LNCAP (cell line): Measurements from ENCODE around the gene VPS37D.

Source experiments
- TF ChIP-seq, protein P1 (sequence below): fragments of 450-650 bp; IDR thresholded peaks from 2 replicates; pipeline ENCODE4 v1.5.1; 2017; ENCODE audit warnings: mild to moderate bottlenecking

The VPS37D gene

DNA sequence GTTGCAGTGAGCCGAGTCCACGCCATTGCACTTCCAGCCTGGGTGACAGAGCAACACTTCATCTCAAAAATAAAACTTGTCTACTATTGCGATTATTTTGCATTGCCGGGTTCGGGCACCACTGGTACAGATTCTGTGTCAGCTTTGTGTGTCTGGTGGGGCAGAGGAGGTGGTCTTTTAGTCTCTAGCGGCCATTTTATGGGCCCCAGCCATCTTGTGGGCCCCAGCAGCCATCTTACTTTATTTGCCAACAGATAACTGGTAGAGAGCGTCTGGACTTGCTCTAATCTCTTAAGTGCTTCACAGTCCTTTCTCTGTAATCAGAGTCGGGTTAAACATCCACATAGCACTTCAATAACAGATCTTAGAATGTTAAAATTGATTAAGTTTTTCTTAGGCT is 20.7 kb downstream of the VPS37D start:
- TF ChIP-seq, protein P1, sequence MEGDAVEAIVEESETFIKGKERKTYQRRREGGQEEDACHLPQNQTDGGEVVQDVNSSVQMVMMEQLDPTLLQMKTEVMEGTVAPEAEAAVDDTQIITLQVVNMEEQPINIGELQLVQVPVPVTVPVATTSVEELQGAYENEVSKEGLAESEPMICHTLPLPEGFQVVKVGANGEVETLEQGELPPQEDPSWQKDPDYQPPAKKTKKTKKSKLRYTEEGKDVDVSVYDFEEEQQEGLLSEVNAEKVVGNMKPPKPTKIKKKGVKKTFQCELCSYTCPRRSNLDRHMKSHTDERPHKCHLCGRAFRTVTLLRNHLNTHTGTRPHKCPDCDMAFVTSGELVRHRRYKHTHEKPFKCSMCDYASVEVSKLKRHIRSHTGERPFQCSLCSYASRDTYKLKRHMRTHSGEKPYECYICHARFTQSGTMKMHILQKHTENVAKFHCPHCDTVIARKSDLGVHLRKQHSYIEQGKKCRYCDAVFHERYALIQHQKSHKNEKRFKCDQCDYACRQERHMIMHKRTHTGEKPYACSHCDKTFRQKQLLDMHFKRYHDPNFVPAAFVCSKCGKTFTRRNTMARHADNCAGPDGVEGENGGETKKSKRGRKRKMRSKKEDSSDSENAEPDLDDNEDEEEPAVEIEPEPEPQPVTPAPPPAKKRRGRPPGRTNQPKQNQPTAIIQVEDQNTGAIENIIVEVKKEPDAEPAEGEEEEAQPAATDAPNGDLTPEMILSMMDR = no peak

DNA sequence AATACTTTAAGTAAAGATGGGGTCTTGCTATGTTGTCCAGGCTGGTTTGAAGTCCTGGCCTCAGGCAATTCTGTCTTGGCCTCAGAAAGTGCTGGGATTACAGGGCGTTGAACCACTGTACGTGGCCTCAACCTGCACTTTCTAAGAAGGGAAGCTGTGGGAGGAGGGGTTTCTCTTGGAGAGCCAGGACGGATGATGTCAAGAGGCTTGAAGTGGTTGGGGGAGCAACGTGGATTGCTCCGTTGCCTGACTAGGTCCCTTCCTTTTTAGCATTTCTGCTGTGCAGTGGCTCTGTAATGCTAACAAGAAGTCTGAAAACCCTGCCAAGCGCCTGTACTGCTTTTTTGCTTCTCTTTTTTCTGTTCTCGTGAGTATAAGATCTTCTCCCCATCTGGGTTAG is 23.0 kb downstream of the VPS37D start:
- TF ChIP-seq, protein P1 = no peak

DNA sequence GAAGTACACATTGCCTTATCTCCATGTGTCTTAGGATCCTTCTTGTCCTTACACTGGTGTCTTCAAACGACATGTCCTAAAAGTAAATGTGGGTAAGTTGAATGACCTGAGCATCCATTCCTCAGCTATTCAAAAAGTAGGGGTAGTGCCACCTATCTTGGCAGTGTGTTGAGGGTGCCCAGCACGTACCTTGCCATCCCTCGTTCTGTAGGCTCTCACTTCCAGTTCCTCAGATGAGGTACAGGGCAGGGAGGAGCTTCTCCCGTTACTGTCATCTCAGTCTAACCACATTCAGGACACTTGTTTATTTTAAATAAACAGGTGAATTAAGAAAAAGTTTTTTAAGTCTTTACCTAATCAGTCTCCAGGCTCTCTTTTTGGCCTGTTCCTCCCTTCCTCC is 28.7 kb downstream of the VPS37D start:
- TF ChIP-seq, protein P1 = no peak

DNA sequence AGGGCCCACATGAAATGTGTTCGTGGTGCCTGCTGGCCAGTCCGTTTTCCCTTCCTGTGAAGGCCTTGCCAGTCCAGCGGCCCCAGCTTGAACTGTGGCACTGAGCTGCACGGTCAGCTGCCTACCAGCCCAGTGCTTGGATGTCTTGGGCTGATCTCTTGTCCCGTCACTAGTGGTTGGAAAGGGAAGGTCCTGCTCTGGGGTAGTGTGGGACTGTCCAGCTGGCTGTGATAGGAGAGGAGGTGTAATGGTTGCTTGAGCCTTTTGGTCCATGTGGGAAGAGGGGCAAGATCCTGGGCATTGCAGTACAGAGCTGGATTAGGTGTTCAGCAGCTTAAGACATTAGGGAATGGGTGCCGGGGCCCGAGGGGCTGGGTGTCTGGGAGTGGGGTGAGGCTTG is 30.8 kb downstream of the VPS37D start:
- TF ChIP-seq, protein P1 = no peak

DNA sequence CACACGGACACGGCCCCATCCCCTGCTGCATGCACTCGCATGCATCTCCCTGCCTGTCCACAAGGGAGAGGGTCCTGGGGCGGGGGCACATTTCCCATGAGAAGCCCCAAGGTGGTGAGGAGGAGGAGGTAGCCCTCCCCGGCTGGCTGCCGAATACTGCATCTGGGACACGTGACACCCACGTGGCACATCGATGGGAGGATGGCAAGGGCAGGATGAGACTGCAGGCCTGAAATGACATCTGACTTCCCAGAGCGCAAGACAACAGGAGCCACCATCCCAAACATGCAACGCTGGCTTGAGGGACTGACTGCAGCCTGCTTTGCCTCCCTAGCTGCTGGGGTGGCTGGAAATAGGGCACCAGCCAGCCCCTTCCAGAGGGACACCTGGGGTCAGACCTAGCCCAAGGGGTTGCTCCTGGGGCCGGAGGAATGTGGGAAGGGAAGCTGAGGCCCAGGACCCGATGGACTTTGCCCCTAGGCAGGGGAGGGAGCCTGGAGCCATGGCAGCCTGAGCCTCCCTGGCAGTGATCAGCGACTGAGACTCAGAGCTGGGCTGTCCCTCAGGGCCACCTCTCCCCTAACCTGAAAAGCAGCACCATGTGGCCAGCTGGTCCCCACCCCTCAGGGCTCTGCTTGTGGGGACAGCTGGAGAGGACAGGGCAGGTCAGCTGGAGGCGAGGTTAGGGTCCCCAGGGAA is 31.9 kb downstream of the VPS37D start:
- TF ChIP-seq, protein P1 = no peak

DNA sequence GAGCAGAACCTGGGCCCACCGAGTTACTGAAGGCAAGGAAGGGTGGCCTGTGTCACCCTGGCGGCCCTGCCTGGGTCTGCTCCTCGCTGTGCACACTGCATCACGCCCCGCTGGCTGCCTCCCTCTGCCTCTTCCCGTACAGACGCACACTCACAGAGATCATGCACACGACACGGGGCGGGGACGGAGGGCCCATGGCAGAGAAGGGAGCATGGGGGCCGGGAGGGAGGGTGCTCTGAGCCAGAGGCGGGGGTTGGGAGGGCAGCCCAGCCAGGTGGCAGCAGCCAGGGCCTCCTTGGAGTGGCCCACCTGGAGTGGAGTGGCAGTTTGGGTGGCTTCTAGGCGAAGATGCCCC is 32.4 kb downstream of the VPS37D start:
- TF ChIP-seq, protein P1 = no peak

DNA sequence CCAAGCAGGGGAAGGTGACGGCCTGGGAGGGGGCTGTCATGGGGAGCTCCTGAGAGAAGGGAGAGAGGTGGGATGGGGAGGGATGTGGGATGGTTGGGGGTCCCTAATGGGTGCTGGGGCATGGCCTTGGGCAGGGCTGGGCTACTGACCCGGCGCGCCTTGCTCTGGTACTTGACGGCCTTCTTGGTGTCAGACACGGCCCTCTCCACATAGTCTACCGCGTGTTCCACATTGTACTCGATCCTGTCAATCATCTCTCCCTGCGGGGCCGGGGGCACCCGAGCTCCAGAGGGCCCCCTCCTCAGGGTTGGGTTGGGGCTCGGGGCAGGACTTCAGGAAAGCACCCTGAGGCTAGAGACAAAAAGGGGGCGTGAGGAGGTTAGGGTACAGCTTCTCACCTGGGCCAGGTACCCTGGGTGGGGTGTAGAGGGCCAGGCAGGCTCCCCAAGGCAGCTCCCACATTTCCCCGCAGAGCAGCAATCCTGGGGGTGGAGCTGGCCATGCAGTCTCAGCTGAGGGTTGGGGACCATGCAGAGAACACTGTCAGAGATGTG is 33.0 kb downstream of the VPS37D start:
- TF ChIP-seq, protein P1 = no peak
